Ovary (tissue), 9 donors: ENCODE data around the gene FBXW8. TPM values are rescaled to one million over a fixed set of nuclear protein-coding genes. Genes with fewer than 3 reads are reported as not detected.

Experiments used
- DNase-seq, 5 donors: peaks; one replicate each; pipeline ENCODE4 v3.0.0-alpha.2; 2019 to 2020
- H3K27ac ChIP-seq, 2 donors: fragments of 200-600 bp; one replicate each; pipeline versions ENCODE4 v1.5.1 to v1.8.0; 2019 to 2022
- H3K27me3 ChIP-seq: fragments of 200-600 bp; one replicate; pipeline ENCODE4 v1.8.0; 2022
- H3K36me3 ChIP-seq: fragments of 200-600 bp; sonication (generic); one replicate; pipeline ENCODE4 v1.5.1; 2019
- H3K4me1 ChIP-seq: one replicate; pipeline ENCODE4 v1.8.1; 2013; ENCODE audit warnings: mild to moderate bottlenecking, moderate library complexity; ENCODE audit not compliant: insufficient read depth
- H3K4me3 ChIP-seq: fragments of 200-600 bp; sonication (generic); one replicate; pipeline ENCODE4 v1.5.1; 2017
- H3K9me3 ChIP-seq, 2 donors: fragments of 200-600 bp in 1 of 2; sonication (generic) in 1 of 2; one replicate each; pipeline versions ENCODE4 v1.5.1 to v1.8.1; 2013 to 2019; ENCODE audit warnings: mild to moderate bottlenecking in 1 of 2, moderate library complexity in 1 of 2
- EP300 ChIP-seq: sonication (generic); formaldehyde crosslinking; IDR thresholded peaks from one replicate; pipeline ENCODE4 v1.6.1; 2017; ENCODE audit warnings: antibody characterized with exemption
- POLR2A ChIP-seq: fragments of 450-650 bp; IDR thresholded peaks from one replicate; pipeline ENCODE4 v1.6.1; 2017; ENCODE audit warnings: antibody characterized with exemption, mild to moderate bottlenecking, moderate library complexity
- WGBS, 3 donors: extraction: QIAGEN DNeasy Blood & Tissue Kit in 1 of 3; methylation state at CpG; one replicate each; pipeline versions ENCODE4 v1.1.5 to v1.1.7; 2013 to 2017; 5-methylcytosine and 5-hydroxymethylcytosine counted together
- intact Hi-C, 4 donors: fragments of 100-400 bp; cut with DNase I; formaldehyde crosslinking; loops; one replicate each; pipeline versions ENCODE4 v1.11.0 to v1.15.1; 2022 to 2023
- polyA plus RNA-seq, 2 donors: library from polyadenylated mRNA; stranded (reverse); fragments of 200-250 nt in 1 of 2; fragments of 350-450 nt in 1 of 2; fragmentation: Illumina TruSeq in 1 of 2; extraction: RNeasy Lipid Tissue Mini Kit (QIAGEN cat#74804) in 1 of 2; gene quantifications; one replicate each; pipeline ENCODE4 v1.2.3, GENCODE V29; 2013 to 2014
- total RNA-seq, 7 donors: library from RNA; depleted of rRNA in 2 of 7; stranded (reverse); fragments of >200 nt in 2 of 7; fragmentation: NEBNext Ultra II Directional in 3 of 7; extraction: Animal tissue kit (Norgen Biotek cat#: 25700) in 3 of 7; gene quantifications; one replicate each; pipeline versions ENCODE4 v1.1.0 to v1.2.4, GENCODE V29; 2016 to 2023
- TF ChIP-seq, protein P1 (sequence below), 3 donors: fragments of 450-650 bp in 2 of 3; fragments of 200-600 bp in 1 of 3; IDR thresholded peaks; one replicate each; pipeline versions ENCODE4 v1.5.1 to v1.8.0; 2016 to 2022; ENCODE audit warnings: antibody characterized with exemption in 3 of 3, mild to moderate bottlenecking in 1 of 3
- donor health status: DM: no; HTN: no; CAD: no; lungs with moderate emphysema.
- donor health status: DM: no; HTN: no; CAD: no.
- donor health status: Bipolar disorder and iron deficiency.
- donor health status: DM: yes; HTN: yes; CAD: no.
- donor health status: DM: no; HTN: no; CAD: no.
- donor health status: DM: yes; HTN: yes; CAD: no.

The FBXW8 gene
- total and polyA plus RNA-seq, 9 donors = 7.4 to 23.1 (median 16.6) TPM

GRCh38 chr12:116929885-116930284 is 19.1 kb downstream of the FBXW8 start:
- DNase-seq = no peak
- Histone ChIP-seq H3K9me3 (no peaks in the 10 kb centered on the region), H3K4me3 (no peak overlapping the region), H3K27me3 (no peaks in the 10 kb centered on the region), H3K36me3 (no peaks in the 10 kb centered on the region), H3K27ac (no peak overlapping the region), H3K4me1 (peaks cover 8% of the 10 kb centered on the region)
- TF ChIP-seq EP300 (no peak), POLR2A (no peak)
- TF ChIP-seq, protein P1, sequence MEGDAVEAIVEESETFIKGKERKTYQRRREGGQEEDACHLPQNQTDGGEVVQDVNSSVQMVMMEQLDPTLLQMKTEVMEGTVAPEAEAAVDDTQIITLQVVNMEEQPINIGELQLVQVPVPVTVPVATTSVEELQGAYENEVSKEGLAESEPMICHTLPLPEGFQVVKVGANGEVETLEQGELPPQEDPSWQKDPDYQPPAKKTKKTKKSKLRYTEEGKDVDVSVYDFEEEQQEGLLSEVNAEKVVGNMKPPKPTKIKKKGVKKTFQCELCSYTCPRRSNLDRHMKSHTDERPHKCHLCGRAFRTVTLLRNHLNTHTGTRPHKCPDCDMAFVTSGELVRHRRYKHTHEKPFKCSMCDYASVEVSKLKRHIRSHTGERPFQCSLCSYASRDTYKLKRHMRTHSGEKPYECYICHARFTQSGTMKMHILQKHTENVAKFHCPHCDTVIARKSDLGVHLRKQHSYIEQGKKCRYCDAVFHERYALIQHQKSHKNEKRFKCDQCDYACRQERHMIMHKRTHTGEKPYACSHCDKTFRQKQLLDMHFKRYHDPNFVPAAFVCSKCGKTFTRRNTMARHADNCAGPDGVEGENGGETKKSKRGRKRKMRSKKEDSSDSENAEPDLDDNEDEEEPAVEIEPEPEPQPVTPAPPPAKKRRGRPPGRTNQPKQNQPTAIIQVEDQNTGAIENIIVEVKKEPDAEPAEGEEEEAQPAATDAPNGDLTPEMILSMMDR (IDR thresholded peaks at IDR 0.05) = no peak
- intact Hi-C loops = no loop called here

- Histone ChIP-seq H3K4me1 (peaks cover 5% of the 10 kb centered on the region), H3K27me3 (no peaks in the 10 kb centered on the region), H3K9me3 (no peaks in the 10 kb centered on the region), H3K4me3 (no peak overlapping the region), H3K27ac (no peak overlapping the region), H3K36me3 (no peaks in the 10 kb centered on the region)
- intact Hi-C loops = no loop called here
- DNase-seq = no peak
- TF ChIP-seq EP300 (no peak), POLR2A (no peak)
- TF ChIP-seq, protein P1 (IDR thresholded peaks at IDR 0.05) = no peak
These were observed 20.9 kb downstream of the FBXW8 start for GRCh38 chr12:116931665-116932064.

DNA sequence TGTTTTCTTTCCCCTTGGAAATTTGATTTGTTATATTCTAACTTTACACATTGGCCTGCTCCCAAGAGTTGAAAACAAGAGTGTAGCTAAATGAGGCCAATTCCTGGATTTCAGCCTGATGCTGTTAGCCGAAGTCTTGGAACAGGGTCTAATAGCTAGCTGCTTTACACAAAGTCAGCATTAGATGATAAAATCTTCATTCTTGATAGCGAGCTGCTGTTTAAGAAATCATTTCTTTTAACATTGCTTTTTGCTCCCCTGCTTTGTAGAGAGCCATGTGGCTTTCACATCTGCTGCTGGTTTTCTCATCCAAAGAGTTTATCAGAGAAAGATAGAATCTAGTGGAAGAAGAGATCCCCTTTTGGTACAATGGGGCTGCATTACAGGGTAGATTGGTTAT is 22.3 kb downstream of the FBXW8 start:
- H3K27ac ChIP-seq = no peak overlapping the region
- no peaks in the 10 kb centered on the region for H3K9me3 ChIP-seq
- intact Hi-C loops = no loop called here
- H3K36me3 ChIP-seq = no peaks in the 10 kb centered on the region
- TF ChIP-seq POLR2A (no peak), EP300 (no peak)
- TF ChIP-seq, protein P1 (IDR thresholded peaks at IDR 0.05) = no peak
- H3K27me3 ChIP-seq = no peaks in the 10 kb centered on the region
- 16 to 24% (median 22%) methylated on average over 2 of the region's 2 CpGs for WGBS, 3 donors
- H3K4me1 ChIP-seq = peaks cover 5% of the 10 kb centered on the region
- H3K4me3 ChIP-seq = no peak overlapping the region
- no peak for DNase-seq

- no peaks in the 10 kb centered on the region for H3K36me3 ChIP-seq
- no peak overlapping the region for H3K4me3 ChIP-seq
- peaks cover 5% of the 10 kb centered on the region for H3K4me1 ChIP-seq
- H3K9me3 ChIP-seq = no peaks in the 10 kb centered on the region
- no peaks in the 10 kb centered on the region for H3K27me3 ChIP-seq
- no peak for DNase-seq
- intact Hi-C loops = no loop called here
- TF ChIP-seq EP300 = no peak
- TF ChIP-seq, protein P1 (IDR thresholded peaks at IDR 0.05) = no peak
- no peak for TF ChIP-seq POLR2A
- no peak overlapping the region for H3K27ac ChIP-seq
- 42 to 51% (median 50%) methylated on average over 3 of the region's 3 CpGs for WGBS, 3 donors
These were observed 22.9 kb downstream of the FBXW8 start for GRCh38 chr12:116933512-116934246.
